ENCODE measurements around the gene TTC33.

DNA sequence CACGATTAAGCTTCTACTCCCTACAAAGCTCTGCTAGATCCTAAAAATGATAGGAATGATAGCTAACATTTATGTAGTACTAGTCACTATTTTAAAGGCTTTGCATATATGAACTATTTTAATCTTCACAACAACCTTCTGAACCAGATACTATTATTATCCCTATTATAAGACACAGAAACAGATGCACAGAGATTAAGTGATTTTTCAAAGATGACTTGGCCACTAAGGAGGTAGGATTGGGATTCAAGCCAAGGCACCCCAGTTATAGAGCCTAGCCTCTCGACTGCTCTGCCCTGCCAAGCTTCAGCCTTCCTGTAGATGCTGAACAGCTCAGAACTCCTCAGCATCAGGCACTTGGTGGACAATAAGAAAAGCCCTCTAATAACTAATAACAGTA is 277.0 kb downstream of the TTC33 start:
- TF ChIP-seq, protein P1, sequence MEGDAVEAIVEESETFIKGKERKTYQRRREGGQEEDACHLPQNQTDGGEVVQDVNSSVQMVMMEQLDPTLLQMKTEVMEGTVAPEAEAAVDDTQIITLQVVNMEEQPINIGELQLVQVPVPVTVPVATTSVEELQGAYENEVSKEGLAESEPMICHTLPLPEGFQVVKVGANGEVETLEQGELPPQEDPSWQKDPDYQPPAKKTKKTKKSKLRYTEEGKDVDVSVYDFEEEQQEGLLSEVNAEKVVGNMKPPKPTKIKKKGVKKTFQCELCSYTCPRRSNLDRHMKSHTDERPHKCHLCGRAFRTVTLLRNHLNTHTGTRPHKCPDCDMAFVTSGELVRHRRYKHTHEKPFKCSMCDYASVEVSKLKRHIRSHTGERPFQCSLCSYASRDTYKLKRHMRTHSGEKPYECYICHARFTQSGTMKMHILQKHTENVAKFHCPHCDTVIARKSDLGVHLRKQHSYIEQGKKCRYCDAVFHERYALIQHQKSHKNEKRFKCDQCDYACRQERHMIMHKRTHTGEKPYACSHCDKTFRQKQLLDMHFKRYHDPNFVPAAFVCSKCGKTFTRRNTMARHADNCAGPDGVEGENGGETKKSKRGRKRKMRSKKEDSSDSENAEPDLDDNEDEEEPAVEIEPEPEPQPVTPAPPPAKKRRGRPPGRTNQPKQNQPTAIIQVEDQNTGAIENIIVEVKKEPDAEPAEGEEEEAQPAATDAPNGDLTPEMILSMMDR (IDR thresholded peaks at IDR 0.05): no peak
- no peak for TF ChIP-seq EZH2 (IDR thresholded peaks at IDR 0.05)
